ENCODE data around the gene ADH6. TPM values are rescaled to one million over a fixed set of nuclear protein-coding genes. Genes with fewer than 3 reads are reported as not detected.
"Not testable (repeated sequence)": the region's sequence is repeated elsewhere in the genome, so short reads cannot be mapped to it uniquely, and the experiment has no call there.

ADH6 gene
- total and polyA plus RNA-seq, 4 donors, result 36.7 to 163 (median 107) TPM

GRCh38 chr4:99235955-99236354, 16.9 kb upstream of the ADH6 start:
- DNase-seq (ENCODE audit: low spot score), result no peak
- no peaks in the 10 kb centered on the region for H3K4me1 ChIP-seq (ENCODE audit: control insufficient read depth in 4 of 4, insufficient read depth in 4 of 4, low read length in 3 of 4)
- TF ChIP-seq JUND (IDR thresholded peaks at IDR 0.05), result no peak
- H3K27me3 ChIP-seq (ENCODE audit: control insufficient read depth in 4 of 4, insufficient read depth in 4 of 4, low read length in 3 of 4), result no peaks in the 10 kb centered on the region
- 67% methylated on average over 1 of the region's 1 CpG for WGBS
- H3K36me3 ChIP-seq (ENCODE audit: control insufficient read depth in 4 of 4, insufficient read depth in 3 of 4, low read depth in 1 of 4, low read length in 3 of 4), result no peaks in the 10 kb centered on the region
- H3K4me3 ChIP-seq (ENCODE audit: low read depth in 1 of 3, low read length in 3 of 3), result no peak overlapping the region
- H3K9ac ChIP-seq (ENCODE audit: low read depth in 1 of 2, low read length in 2 of 2), result no peak overlapping the region
- H3K9me3 ChIP-seq (ENCODE audit: control insufficient read depth in 4 of 4, low read length in 3 of 4), result no peaks in the 10 kb centered on the region
- no peak overlapping the region for H3K27ac ChIP-seq (ENCODE audit: low read depth in 1 of 2, low read length in 2 of 2)

- H3K9me3 ChIP-seq (ENCODE audit: control insufficient read depth in 4 of 4, low read length in 3 of 4), result no peaks in the 10 kb centered on the region
- no peak for DNase-seq (ENCODE audit: low spot score)
- H3K27me3 ChIP-seq (ENCODE audit: control insufficient read depth in 4 of 4, insufficient read depth in 4 of 4, low read length in 3 of 4), result no peaks in the 10 kb centered on the region
- no peak overlapping the region for H3K9ac ChIP-seq (ENCODE audit: low read depth in 1 of 2, low read length in 2 of 2)
- no peak for TF ChIP-seq REST (IDR thresholded peaks at IDR 0.05)
- no peak overlapping the region for H3K4me3 ChIP-seq (ENCODE audit: low read depth in 1 of 3, low read length in 3 of 3)
- WGBS, result 79% methylated on average over 2 of the region's 2 CpGs
- H3K27ac ChIP-seq (ENCODE audit: low read depth in 1 of 2, low read length in 2 of 2), result no peak overlapping the region
- H3K4me1 ChIP-seq (ENCODE audit: control insufficient read depth in 4 of 4, insufficient read depth in 4 of 4, low read length in 3 of 4), result no peaks in the 10 kb centered on the region
- no peaks in the 10 kb centered on the region for H3K36me3 ChIP-seq (ENCODE audit: control insufficient read depth in 4 of 4, insufficient read depth in 3 of 4, low read depth in 1 of 4, low read length in 3 of 4)
These were observed 15.4 kb upstream of the ADH6 start for GRCh38 chr4:99234331-99235010.

- H3K9ac ChIP-seq (ENCODE audit: low read depth in 1 of 2, low read length in 2 of 2); H3K36me3 ChIP-seq (ENCODE audit: control insufficient read depth in 4 of 4, insufficient read depth in 3 of 4, low read depth in 1 of 4, low read length in 3 of 4); H3K9me3 ChIP-seq (ENCODE audit: control insufficient read depth in 4 of 4, low read length in 3 of 4); H3K27me3 ChIP-seq (ENCODE audit: control insufficient read depth in 4 of 4, insufficient read depth in 4 of 4, low read length in 3 of 4); H3K4me1 ChIP-seq (ENCODE audit: control insufficient read depth in 4 of 4, insufficient read depth in 4 of 4, low read length in 3 of 4); H3K27ac ChIP-seq (ENCODE audit: low read depth in 1 of 2, low read length in 2 of 2); DNase-seq (ENCODE audit: low spot score); H3K4me3 ChIP-seq (ENCODE audit: low read depth in 1 of 3, low read length in 3 of 3): not testable (repeated sequence)
- WGBS, result 94% methylated on average over 2 of the region's 2 CpGs
These were observed 14.4 kb upstream of the ADH6 start for GRCh38 chr4:99233397-99233796.

- H3K9ac ChIP-seq (ENCODE audit: low read depth in 1 of 2, low read length in 2 of 2); H3K4me1 ChIP-seq (ENCODE audit: control insufficient read depth in 4 of 4, insufficient read depth in 4 of 4, low read length in 3 of 4); H3K27me3 ChIP-seq (ENCODE audit: control insufficient read depth in 4 of 4, insufficient read depth in 4 of 4, low read length in 3 of 4); DNase-seq (ENCODE audit: low spot score); H3K27ac ChIP-seq (ENCODE audit: low read depth in 1 of 2, low read length in 2 of 2); H3K4me3 ChIP-seq (ENCODE audit: low read depth in 1 of 3, low read length in 3 of 3); H3K9me3 ChIP-seq (ENCODE audit: control insufficient read depth in 4 of 4, low read length in 3 of 4); H3K36me3 ChIP-seq (ENCODE audit: control insufficient read depth in 4 of 4, insufficient read depth in 3 of 4, low read depth in 1 of 4, low read length in 3 of 4): not testable (repeated sequence)
- 46% methylated on average over 1 of the region's 1 CpG for WGBS
These were observed 9.7 kb upstream of the ADH6 start for GRCh38 chr4:99228706-99229105.

GRCh38 chr4:99227646-99228045, 8.6 kb upstream of the ADH6 start:
- not testable (repeated sequence) for H3K27ac ChIP-seq (ENCODE audit: low read depth in 1 of 2, low read length in 2 of 2); H3K27me3 ChIP-seq (ENCODE audit: control insufficient read depth in 4 of 4, insufficient read depth in 4 of 4, low read length in 3 of 4); H3K4me1 ChIP-seq (ENCODE audit: control insufficient read depth in 4 of 4, insufficient read depth in 4 of 4, low read length in 3 of 4); H3K9me3 ChIP-seq (ENCODE audit: control insufficient read depth in 4 of 4, low read length in 3 of 4); H3K9ac ChIP-seq (ENCODE audit: low read depth in 1 of 2, low read length in 2 of 2); H3K36me3 ChIP-seq (ENCODE audit: control insufficient read depth in 4 of 4, insufficient read depth in 3 of 4, low read depth in 1 of 4, low read length in 3 of 4); H3K4me3 ChIP-seq (ENCODE audit: low read depth in 1 of 3, low read length in 3 of 3); DNase-seq (ENCODE audit: low spot score)
- 86% methylated on average over 4 of the region's 4 CpGs for WGBS
